Activated CD4-positive, alpha-beta T cell treated with anti-CD3 and anti-CD28 coated beads, Interleukin-10, Interleukin-2, amounts not matched to agents 100 ng/mL and 50 ng/mL, durations not matched to agents 16 hours and 8 hours (primary cell): ENCODE data around the gene MIOX.
A peak's percentile ranks its signal among the peaks of the same experiment; 100 is the strongest.
"Not testable (repeated sequence)": the region's sequence is repeated elsewhere in the genome, so short reads cannot be mapped to it uniquely, and the experiment has no call there.

Experiments used
- DNase-seq: peaks from one replicate; pipeline ENCODE4 v3.0.0-alpha.2; 2020

MIOX gene

GRCh38 chr22:50531546-50531961, 44.9 kb downstream of the MIOX start:
- peak; percentile 84 for DNase-seq

- DNase-seq = peak; percentile 42
Observed at GRCh38 chr22:50531962-50532674, 45.5 kb downstream of the MIOX start.

GRCh38 chr22:50532824-50533796, 46.5 kb downstream of the MIOX start:
- no peak for DNase-seq

GRCh38 chr22:50533856-50534711, 47.4 kb downstream of the MIOX start:
- DNase-seq = not testable (repeated sequence)

- no peak for DNase-seq
Observed at GRCh38 chr22:50535113-50535512, 48.5 kb downstream of the MIOX start.

GRCh38 chr22:50536226-50536625, 49.6 kb downstream of the MIOX start:
- no peak for DNase-seq

- DNase-seq = no peak
Observed at GRCh38 chr22:50537765-50538164, 51.1 kb downstream of the MIOX start.
